Measurements from ENCODE around the gene STAC3.
"Not testable (repeated sequence)": the region's sequence is repeated elsewhere in the genome, so short reads cannot be mapped to it uniquely, and the experiment has no call there.

The STAC3 gene
- 0.67 to 3.1 (median 1.0) reads per million in 9 experiments for total RNA-seq

GRCh38 chr12:57250956-57251355, at the start of gene STAC3:
TSS of gene STAC3 (minus strand) at chr12:57251187. CDS start at chr12:57249636, 1,551 bp downstream.
- H3K27me3 Mint-ChIP-seq = peaks cover 0 to 23% of the 10 kb centered on the region in 2 donors
- DNase-seq = no peak
- H3K27ac Mint-ChIP-seq = no peak within 1 kb of the TSS
- no peaks in the 10 kb centered on the region for H3K4me1 Mint-ChIP-seq (ENCODE audit: low read depth in 2 of 2)
- no peaks in the 10 kb centered on the region for H3K9me3 Mint-ChIP-seq
- no peak within 1 kb of the TSS for H3K4me3 Mint-ChIP-seq
- peaks cover 13% of the 10 kb centered on the region for H3K36me3 Mint-ChIP-seq (ENCODE audit: insufficient read depth)
- no peak for ATAC-seq (replicated peaks)

GRCh38 chr12:57299514-57300016, 48.6 kb upstream of the STAC3 start:
- no peak for DNase-seq
- Mint-ChIP-seq H3K9me3 (no peaks in the 10 kb centered on the region), H3K27ac (peak overlapping the region; percentile 24 to 32), H3K4me3 (no peak overlapping the region), H3K4me1 (ENCODE audit: low read depth in 2 of 2) (no peaks in the 10 kb centered on the region), H3K36me3 (ENCODE audit: insufficient read depth) (peaks cover 50% of the 10 kb centered on the region), H3K27me3 (no peaks in the 10 kb centered on the region)
- no peak for ATAC-seq (replicated peaks)

- no peak overlapping the region for H3K4me3 Mint-ChIP-seq
- H3K27ac Mint-ChIP-seq = no peak overlapping the region
- no peaks in the 10 kb centered on the region for H3K4me1 Mint-ChIP-seq (ENCODE audit: low read depth in 2 of 2)
- no peaks in the 10 kb centered on the region for H3K9me3 Mint-ChIP-seq
- no peaks in the 10 kb centered on the region for H3K27me3 Mint-ChIP-seq
- ATAC-seq (replicated peaks) = no peak
- peaks cover 54% of the 10 kb centered on the region for H3K36me3 Mint-ChIP-seq (ENCODE audit: insufficient read depth)
- DNase-seq = no peak
Observed at GRCh38 chr12:57296291-57296690, 45.3 kb upstream of the STAC3 start.

- DNase-seq; H3K27me3 Mint-ChIP-seq; ATAC-seq (replicated peaks); H3K4me3 Mint-ChIP-seq; H3K9me3 Mint-ChIP-seq: not testable (repeated sequence)
- Mint-ChIP-seq H3K36me3 (ENCODE audit: insufficient read depth) (peaks cover 62% of the 10 kb centered on the region), H3K4me1 (ENCODE audit: low read depth in 2 of 2) (peaks cover 11 to 17% of the 10 kb centered on the region in 2 donors), H3K27ac (peak overlapping the region in 1 of 2 donors; percentile 50)
Observed at GRCh38 chr12:57282073-57282472, 31.1 kb upstream of the STAC3 start.

- peak; percentile 26 to 39 (median 35) for DNase-seq
- Mint-ChIP-seq H3K27me3 (no peaks in the 10 kb centered on the region), H3K27ac (peak overlapping the region; percentile 89 to 90), H3K9me3 (no peaks in the 10 kb centered on the region), H3K36me3 (ENCODE audit: insufficient read depth) (peaks cover 70% of the 10 kb centered on the region), H3K4me1 (ENCODE audit: low read depth in 2 of 2) (peaks cover 11 to 17% of the 10 kb centered on the region in 2 donors), H3K4me3 (peak overlapping the region; percentile 32 to 52)
- peak; percentile 99 for ATAC-seq (replicated peaks)
Observed at GRCh38 chr12:57280211-57281062, 29.4 kb upstream of the STAC3 start.

GRCh38 chr12:57278465-57279381, 27.7 kb upstream of the STAC3 start:
- no peak overlapping the region for H3K4me3 Mint-ChIP-seq
- peaks cover 87% of the 10 kb centered on the region for H3K36me3 Mint-ChIP-seq (ENCODE audit: insufficient read depth)
- DNase-seq (no peak), ATAC-seq (replicated peaks) (no peak)
- H3K9me3 Mint-ChIP-seq = no peaks in the 10 kb centered on the region
- H3K4me1 Mint-ChIP-seq (ENCODE audit: low read depth in 2 of 2) = peaks cover 11 to 17% of the 10 kb centered on the region in 2 donors
- H3K27ac Mint-ChIP-seq = peak overlapping the region in 1 of 2 donors; percentile 4
- no peaks in the 10 kb centered on the region for H3K27me3 Mint-ChIP-seq

GRCh38 chr12:57276935-57277563, 26.1 kb upstream of the STAC3 start:
- Mint-ChIP-seq H3K4me3 (no peak overlapping the region), H3K27me3 (no peaks in the 10 kb centered on the region), H3K27ac (no peak overlapping the region), H3K4me1 (ENCODE audit: low read depth in 2 of 2) (peaks cover 11 to 17% of the 10 kb centered on the region in 2 donors), H3K36me3 (ENCODE audit: insufficient read depth) (peaks cover 90% of the 10 kb centered on the region), H3K9me3 (no peaks in the 10 kb centered on the region)
- DNase-seq = no peak
- ATAC-seq (replicated peaks) = no peak

- H3K27ac Mint-ChIP-seq; DNase-seq; H3K27me3 Mint-ChIP-seq; H3K4me3 Mint-ChIP-seq; ATAC-seq (replicated peaks); H3K9me3 Mint-ChIP-seq: not testable (repeated sequence)
- Mint-ChIP-seq H3K36me3 (ENCODE audit: insufficient read depth) (peaks cover 82% of the 10 kb centered on the region), H3K4me1 (ENCODE audit: low read depth in 2 of 2) (peaks cover 11 to 16% of the 10 kb centered on the region in 2 donors)
Observed at GRCh38 chr12:57276233-57276632, 25.2 kb upstream of the STAC3 start.

- ATAC-seq (replicated peaks) (no peak), DNase-seq (no peak)
- no peak overlapping the region for H3K4me3 Mint-ChIP-seq
- H3K9me3 Mint-ChIP-seq = no peaks in the 10 kb centered on the region
- no peaks in the 10 kb centered on the region for H3K4me1 Mint-ChIP-seq (ENCODE audit: low read depth in 2 of 2)
- peaks cover 76% of the 10 kb centered on the region for H3K36me3 Mint-ChIP-seq (ENCODE audit: insufficient read depth)
- no peaks in the 10 kb centered on the region for H3K27me3 Mint-ChIP-seq
- H3K27ac Mint-ChIP-seq = peak overlapping the region in 1 of 2 donors; percentile 52
Observed at GRCh38 chr12:57273516-57273915, 22.5 kb upstream of the STAC3 start.

GRCh38 chr12:57272337-57273151, 21.6 kb upstream of the STAC3 start:
- peak overlapping the region in 1 of 2 donors; percentile 84 for H3K27ac Mint-ChIP-seq
- DNase-seq (no peak), ATAC-seq (replicated peaks) (no peak)
- H3K4me1 Mint-ChIP-seq (ENCODE audit: low read depth in 2 of 2) = no peaks in the 10 kb centered on the region
- H3K36me3 Mint-ChIP-seq (ENCODE audit: insufficient read depth) = peaks cover 77% of the 10 kb centered on the region
- H3K9me3 Mint-ChIP-seq = no peaks in the 10 kb centered on the region
- H3K4me3 Mint-ChIP-seq = no peak overlapping the region
- no peaks in the 10 kb centered on the region for H3K27me3 Mint-ChIP-seq

GRCh38 chr12:57270966-57271470, 20.0 kb upstream of the STAC3 start:
- no peak overlapping the region for H3K4me3 Mint-ChIP-seq
- no peaks in the 10 kb centered on the region for H3K27me3 Mint-ChIP-seq
- H3K27ac Mint-ChIP-seq = peak overlapping the region in 1 of 2 donors; percentile 39
- DNase-seq = no peak
- no peaks in the 10 kb centered on the region for H3K9me3 Mint-ChIP-seq
- no peak for ATAC-seq (replicated peaks)
- H3K36me3 Mint-ChIP-seq (ENCODE audit: insufficient read depth) = peaks cover 76% of the 10 kb centered on the region
- H3K4me1 Mint-ChIP-seq (ENCODE audit: low read depth in 2 of 2) = no peaks in the 10 kb centered on the region

GRCh38 chr12:57268264-57268663, 17.3 kb upstream of the STAC3 start:
- H3K27ac Mint-ChIP-seq = peak overlapping the region; percentile 12 to 31
- ATAC-seq (replicated peaks) = no peak
- peaks cover 2 to 5% of the 10 kb centered on the region in 2 donors for H3K4me1 Mint-ChIP-seq (ENCODE audit: low read depth in 2 of 2)
- peaks cover 70% of the 10 kb centered on the region for H3K36me3 Mint-ChIP-seq (ENCODE audit: insufficient read depth)
- no peaks in the 10 kb centered on the region for H3K9me3 Mint-ChIP-seq
- no peak for DNase-seq
- H3K27me3 Mint-ChIP-seq = no peaks in the 10 kb centered on the region
- no peak overlapping the region for H3K4me3 Mint-ChIP-seq

Measured in effector memory CD8-positive, alpha-beta T cell (primary cell).